Smooth muscle cell (in vitro differentiated cells): ENCODE results near the gene TRIM71. TPM values are rescaled to one million over a fixed set of nuclear protein-coding genes. Genes with fewer than 3 reads are reported as not detected.

Experiments used
- DNase-seq: peaks from one replicate; lab custom pipeline; 2025; ENCODE audit not compliant: unreplicated experiment; lab: John Stamatoyannopoulos, UW
- H2AFZ ChIP-seq: fragments of 200-600 bp; sonication (generic); 2 replicates; pipeline ENCODE4 v1.6.0; 2016; ENCODE audit warnings: antibody characterized with exemption, low read depth, mild to moderate bottlenecking
- H3F3A ChIP-seq: fragments of 200-600 bp; sonication (generic); 2 replicates; pipeline ENCODE4 v1.6.0; 2017; ENCODE audit warnings: antibody characterized with exemption, low read depth
- H3K27ac ChIP-seq: fragments of 200-600 bp; sonication (generic); 2 replicates; pipeline ENCODE4 v1.5.1; 2016; ENCODE audit warnings: low read depth, mild to moderate bottlenecking
- H3K27me3 ChIP-seq: fragments of 200-600 bp; sonication (generic); 2 replicates; pipeline ENCODE4 v1.6.1; 2016; ENCODE audit warnings: low read depth, mild to moderate bottlenecking
- H3K36me3 ChIP-seq: fragments of 200-600 bp; sonication (generic); 2 replicates; pipeline ENCODE4 v1.5.1; 2016; ENCODE audit warnings: low read depth
- H3K4me1 ChIP-seq: fragments of 200-600 bp; sonication (generic); 2 replicates; pipeline ENCODE4 v1.5.1; 2016; ENCODE audit warnings: low read depth
- H3K4me2 ChIP-seq: fragments of 200-600 bp; sonication (generic); 2 replicates; pipeline ENCODE4 v1.6.0; 2016; ENCODE audit warnings: mild to moderate bottlenecking
- H3K4me3 ChIP-seq: fragments of 200-600 bp; sonication (generic); 2 replicates; pipeline ENCODE4 v1.5.1; 2016; ENCODE audit warnings: mild to moderate bottlenecking
- H3K79me2 ChIP-seq: fragments of 200-600 bp; sonication (generic); 2 replicates; pipeline ENCODE4 v1.6.0; 2016; ENCODE audit warnings: low read depth, mild to moderate bottlenecking
- H3K9ac ChIP-seq: fragments of 200-600 bp; sonication (generic); 2 replicates; pipeline ENCODE4 v1.6.0; 2016; ENCODE audit warnings: low read depth
- H3K9me3 ChIP-seq: fragments of 200-600 bp; sonication (generic); replicated peaks from 2 replicates; pipeline ENCODE4 v1.5.1; 2016; ENCODE audit warnings: low read depth
- H4K20me1 ChIP-seq: fragments of 200-600 bp; sonication (generic); 2 replicates; pipeline ENCODE4 v1.6.0; 2016; ENCODE audit warnings: low read depth
- WGBS: methylation state at CpG from one replicate; pipeline ENCODE4 v1.1.7; 2016; ENCODE audit warnings: low lambda C conversion rate; 5-methylcytosine and 5-hydroxymethylcytosine counted together
- polyA plus RNA-seq: library from polyadenylated mRNA; unstranded; fragments of >200 nt; fragmentation: Nextera tagmentation; extraction: Ambion mirVana; gene quantifications from 2 replicates; pipeline ENCODE4 v1.2.1, GENCODE V29; 2016
- total RNA-seq: library from RNA; depleted of rRNA; stranded (reverse); fragments of >200 nt; gene quantifications from 2 replicates; pipeline ENCODE4 v1.2.3, GENCODE V29; 2014
- TF ChIP-seq, protein P1 (sequence below): fragments of 200-600 bp; sonication (generic); IDR thresholded peaks from 2 replicates; pipeline ENCODE4 v1.5.1; 2017; ENCODE audit warnings: borderline replicate concordance, mild to moderate bottlenecking, antibody characterized with exemption; ENCODE audit not compliant: insufficient read depth, poor library complexity, severe bottlenecking

The TRIM71 gene
- total and polyA plus RNA-seq, 2 experiments from 2014 or later = 0.19 to 1.1 TPM

- H3K9ac ChIP-seq = no peak overlapping the region
- 51% methylated on average over 15 of the region's 15 CpGs for WGBS
- no peaks in the 10 kb centered on the region for H4K20me1 ChIP-seq
- no peak overlapping the region for H3K4me2 ChIP-seq
- H3K27me3 ChIP-seq = no peaks in the 10 kb centered on the region
- H3K79me2 ChIP-seq = peaks cover 6% of the 10 kb centered on the region
- H3K4me3 ChIP-seq = no peak overlapping the region
- TF ChIP-seq, protein P1, sequence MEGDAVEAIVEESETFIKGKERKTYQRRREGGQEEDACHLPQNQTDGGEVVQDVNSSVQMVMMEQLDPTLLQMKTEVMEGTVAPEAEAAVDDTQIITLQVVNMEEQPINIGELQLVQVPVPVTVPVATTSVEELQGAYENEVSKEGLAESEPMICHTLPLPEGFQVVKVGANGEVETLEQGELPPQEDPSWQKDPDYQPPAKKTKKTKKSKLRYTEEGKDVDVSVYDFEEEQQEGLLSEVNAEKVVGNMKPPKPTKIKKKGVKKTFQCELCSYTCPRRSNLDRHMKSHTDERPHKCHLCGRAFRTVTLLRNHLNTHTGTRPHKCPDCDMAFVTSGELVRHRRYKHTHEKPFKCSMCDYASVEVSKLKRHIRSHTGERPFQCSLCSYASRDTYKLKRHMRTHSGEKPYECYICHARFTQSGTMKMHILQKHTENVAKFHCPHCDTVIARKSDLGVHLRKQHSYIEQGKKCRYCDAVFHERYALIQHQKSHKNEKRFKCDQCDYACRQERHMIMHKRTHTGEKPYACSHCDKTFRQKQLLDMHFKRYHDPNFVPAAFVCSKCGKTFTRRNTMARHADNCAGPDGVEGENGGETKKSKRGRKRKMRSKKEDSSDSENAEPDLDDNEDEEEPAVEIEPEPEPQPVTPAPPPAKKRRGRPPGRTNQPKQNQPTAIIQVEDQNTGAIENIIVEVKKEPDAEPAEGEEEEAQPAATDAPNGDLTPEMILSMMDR = no peak
- H3F3A ChIP-seq = no peaks in the 10 kb centered on the region
- H2AFZ ChIP-seq = no peak overlapping the region
- H3K9me3 ChIP-seq = no peaks in the 10 kb centered on the region
- peaks cover 68% of the 10 kb centered on the region for H3K4me1 ChIP-seq
- no peak overlapping the region for H3K27ac ChIP-seq
- DNase-seq = no peak
- no peaks in the 10 kb centered on the region for H3K36me3 ChIP-seq
These were observed 51.8 kb downstream of the TRIM71 start for GRCh38 chr3:32869513-32870047.

GRCh38 chr3:32870373-32871095 lies 52.7 kb downstream of the TRIM71 start:
- Histone ChIP-seq H3K79me2 (peaks cover 6% of the 10 kb centered on the region), H3K4me3 (no peak overlapping the region), H3K4me2 (no peak overlapping the region), H3K27me3 (no peaks in the 10 kb centered on the region), H3F3A (no peaks in the 10 kb centered on the region), H3K9me3 (no peaks in the 10 kb centered on the region), H3K36me3 (no peaks in the 10 kb centered on the region), H3K27ac (no peak overlapping the region), H2AFZ (no peak overlapping the region), H3K9ac (no peak overlapping the region), H3K4me1 (peaks cover 64% of the 10 kb centered on the region), H4K20me1 (no peaks in the 10 kb centered on the region)
- 83% methylated on average over 10 of the region's 10 CpGs for WGBS
- TF ChIP-seq, protein P1 = no peak
- DNase-seq = no peak

- H3K4me2 ChIP-seq = no peak overlapping the region
- H2AFZ ChIP-seq = no peak overlapping the region
- DNase-seq = no peak
- H3K9me3 ChIP-seq = no peaks in the 10 kb centered on the region
- H3K9ac ChIP-seq = no peak overlapping the region
- H3K36me3 ChIP-seq = no peaks in the 10 kb centered on the region
- H3K4me3 ChIP-seq = no peak overlapping the region
- 69% methylated on average over 7 of the region's 7 CpGs for WGBS
- no peaks in the 10 kb centered on the region for H3F3A ChIP-seq
- H3K27me3 ChIP-seq = no peaks in the 10 kb centered on the region
- H4K20me1 ChIP-seq = no peaks in the 10 kb centered on the region
- no peak overlapping the region for H3K27ac ChIP-seq
- H3K79me2 ChIP-seq = peaks cover 6% of the 10 kb centered on the region
- TF ChIP-seq, protein P1 = no peak
- peaks cover 60% of the 10 kb centered on the region for H3K4me1 ChIP-seq
These were observed 53.5 kb downstream of the TRIM71 start for GRCh38 chr3:32871273-32871672.
